ENCODE results near the gene AKR1C3. TPM values are rescaled to one million over a fixed set of nuclear protein-coding genes. Genes with fewer than 3 reads are reported as not detected.

Gene AKR1C3
- total and polyA plus RNA-seq, 2 experiments from 2014 or later: 6.9 to 9.1 TPM

- Histone ChIP-seq H3K27me3 (ENCODE audit: insufficient read depth) (no peaks in the 10 kb centered on the region), H3K79me2 (replicated peaks; ENCODE audit: insufficient read depth) (no peaks in the 10 kb centered on the region), H3K27ac (ENCODE audit: low read depth) (no peak overlapping the region), H3K4me1 (ENCODE audit: insufficient read depth) (no peaks in the 10 kb centered on the region), H3K9me2 (ENCODE audit: insufficient read depth) (peaks cover 8% of the 10 kb centered on the region; the same call in 1 of the 2 replicates), H3K36me3 (ENCODE audit: insufficient read depth) (no peaks in the 10 kb centered on the region), H4K20me1 (replicated peaks; ENCODE audit: insufficient read depth) (no peaks in the 10 kb centered on the region), H3K4me3 (no peak overlapping the region), H3K4me2 (no peak overlapping the region), H3F3A (replicated peaks; ENCODE audit: low read depth) (no peaks in the 10 kb centered on the region), H2AFZ (no peak overlapping the region)
- TF ChIP-seq POLR2AphosphoS5 (IDR thresholded peaks at IDR 0.05; ENCODE audit: low read depth): no peak
- Mint-ChIP-seq H3K4me1 (no peaks in the 10 kb centered on the region), H3K36me3 (ENCODE audit: low read depth) (peaks cover 3% of the 10 kb centered on the region; the same call in 1 of the 3 replicates), H3K27ac (no peak overlapping the region), H3K27me3 (ENCODE audit: insufficient read depth, low read depth, poor library complexity) (no peaks in the 10 kb centered on the region), H3K4me3 (no peak overlapping the region), H3K9me3 (peaks cover 54% of the 10 kb centered on the region)
- no peak for ATAC-seq
- DNase-seq (ENCODE audit: low spot score): no peak
These were observed 48.9 kb downstream of the AKR1C3 start for GRCh38 chr10:5143137-5143536.

GRCh38 chr10:5146920-5147254, 52.7 kb downstream of the AKR1C3 start:
- no peak overlapping the region for H3K4me3 Mint-ChIP-seq
- H3K4me1 Mint-ChIP-seq: no peaks in the 10 kb centered on the region
- no peak for TF ChIP-seq JUNB (IDR thresholded peaks at IDR 0.05; ENCODE audit: unreplicated experiment)
- TF ChIP-seq NANOG (IDR thresholded peaks at IDR 0.05; ENCODE audit: borderline replicate concordance): no peak
- no peak for TF ChIP-seq ETS1 (IDR thresholded peaks at IDR 0.05)
- no peak for TF ChIP-seq EZH2 (IDR thresholded peaks at IDR 0.05; ENCODE audit: low read depth, unreplicated experiment)
- no peak for TF ChIP-seq ZNF114 (CRISPR knock-in tag; IDR thresholded peaks at IDR 0.05)
- no peak for TF ChIP-seq CREB1 (CRISPR knock-in tag; IDR thresholded peaks at IDR 0.05; ENCODE audit: low read depth)
- no peak for TF ChIP-seq CTCF (conservative IDR thresholded peaks at IDR 0.05; ENCODE audit: low read depth in 2 of 2)
- TF ChIP-seq REST (IDR thresholded peaks at IDR 0.05; ENCODE audit: unreplicated experiment): no peak
- TF ChIP-seq STAT1 (IDR thresholded peaks at IDR 0.05; ENCODE audit: unreplicated experiment): no peak
- TF ChIP-seq POLR2AphosphoS5 (IDR thresholded peaks at IDR 0.05; ENCODE audit: low read depth): no peak
- TF ChIP-seq ZNF331 (CRISPR knock-in tag; IDR thresholded peaks at IDR 0.05; ENCODE audit: low read depth): no peak

More at GRCh38 chr10:5146920-5147254, 52.7 kb downstream of the AKR1C3 start:
- H3K27ac ChIP-seq (ENCODE audit: low read depth): no peak overlapping the region
- no peaks in the 10 kb centered on the region for H3K27me3 ChIP-seq (ENCODE audit: insufficient read depth)
- peaks cover 61% of the 10 kb centered on the region for H3K9me3 Mint-ChIP-seq
- no peaks in the 10 kb centered on the region for H3K27me3 Mint-ChIP-seq (ENCODE audit: insufficient read depth, low read depth, poor library complexity)
- no peak for DNase-seq (ENCODE audit: low spot score)
- no peak overlapping the region for H3K4me3 ChIP-seq
- H3K4me2 ChIP-seq: no peak overlapping the region
- H4K20me1 ChIP-seq (replicated peaks; ENCODE audit: insufficient read depth): no peaks in the 10 kb centered on the region
- no peak overlapping the region for H2AFZ ChIP-seq
- H3K9me2 ChIP-seq (ENCODE audit: insufficient read depth): peaks cover 8% of the 10 kb centered on the region
- H3K27ac Mint-ChIP-seq: no peak overlapping the region
- no peak for ATAC-seq
- H3K4me1 ChIP-seq (ENCODE audit: insufficient read depth): no peaks in the 10 kb centered on the region
- H3K36me3 Mint-ChIP-seq (ENCODE audit: low read depth): peaks cover 3% of the 10 kb centered on the region; the same call in 1 of the 3 replicates
- H3K79me2 ChIP-seq (replicated peaks; ENCODE audit: insufficient read depth): no peaks in the 10 kb centered on the region
- no peaks in the 10 kb centered on the region for H3K36me3 ChIP-seq (ENCODE audit: insufficient read depth)
- no peaks in the 10 kb centered on the region for H3F3A ChIP-seq (replicated peaks; ENCODE audit: low read depth)

Data from GM23338 (cell line).